Measurements from ENCODE around the gene UBXN11.
"Not testable (repeated sequence)": the region's sequence is repeated elsewhere in the genome, so short reads cannot be mapped to it uniquely, and the experiment has no call there.

The UBXN11 gene

DNA sequence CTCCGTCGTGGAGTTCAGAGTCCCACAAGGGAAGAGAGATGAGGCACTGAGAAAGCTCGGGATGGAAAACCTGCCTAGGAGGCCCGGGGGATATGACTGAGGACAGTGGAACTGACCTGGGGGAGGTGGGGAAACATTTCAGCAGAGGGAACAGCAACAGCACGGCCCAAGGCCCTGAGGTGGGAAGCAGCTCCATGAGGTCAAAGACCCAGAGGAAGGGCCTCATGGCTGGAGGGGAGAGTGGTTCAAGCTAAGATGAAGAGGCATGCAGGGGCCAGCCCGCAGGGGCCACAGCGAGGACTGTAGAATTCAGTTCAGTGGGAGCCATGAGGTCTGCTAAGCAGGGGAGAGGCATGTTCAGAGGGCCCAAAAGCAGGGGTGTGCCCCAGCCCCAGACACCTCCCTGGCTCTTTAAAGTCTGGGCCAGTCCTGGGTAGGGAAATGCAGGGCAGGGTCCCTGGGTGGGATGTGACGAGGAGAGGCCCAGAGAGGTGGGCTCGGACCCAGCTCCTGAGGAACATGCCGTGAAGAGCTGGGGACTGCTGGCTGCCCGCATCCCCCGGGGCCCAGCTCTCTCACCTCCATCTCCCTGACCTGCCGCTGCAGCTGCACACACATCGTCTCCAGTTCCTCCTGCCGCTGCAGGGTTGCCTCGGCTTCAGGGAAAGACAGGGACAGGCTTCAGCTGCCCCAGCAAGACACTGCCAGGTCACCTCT is 9.9 kb downstream of the UBXN11 start:
- TF ChIP-seq, protein P1, sequence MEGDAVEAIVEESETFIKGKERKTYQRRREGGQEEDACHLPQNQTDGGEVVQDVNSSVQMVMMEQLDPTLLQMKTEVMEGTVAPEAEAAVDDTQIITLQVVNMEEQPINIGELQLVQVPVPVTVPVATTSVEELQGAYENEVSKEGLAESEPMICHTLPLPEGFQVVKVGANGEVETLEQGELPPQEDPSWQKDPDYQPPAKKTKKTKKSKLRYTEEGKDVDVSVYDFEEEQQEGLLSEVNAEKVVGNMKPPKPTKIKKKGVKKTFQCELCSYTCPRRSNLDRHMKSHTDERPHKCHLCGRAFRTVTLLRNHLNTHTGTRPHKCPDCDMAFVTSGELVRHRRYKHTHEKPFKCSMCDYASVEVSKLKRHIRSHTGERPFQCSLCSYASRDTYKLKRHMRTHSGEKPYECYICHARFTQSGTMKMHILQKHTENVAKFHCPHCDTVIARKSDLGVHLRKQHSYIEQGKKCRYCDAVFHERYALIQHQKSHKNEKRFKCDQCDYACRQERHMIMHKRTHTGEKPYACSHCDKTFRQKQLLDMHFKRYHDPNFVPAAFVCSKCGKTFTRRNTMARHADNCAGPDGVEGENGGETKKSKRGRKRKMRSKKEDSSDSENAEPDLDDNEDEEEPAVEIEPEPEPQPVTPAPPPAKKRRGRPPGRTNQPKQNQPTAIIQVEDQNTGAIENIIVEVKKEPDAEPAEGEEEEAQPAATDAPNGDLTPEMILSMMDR (conservative IDR thresholded peaks at IDR 0.05; ENCODE audit: low read depth, low read length) = no peak
- Histone ChIP-seq H3K4me2 (no peak overlapping the region), H3K27ac (no peak overlapping the region), H4K20me1 (ENCODE audit: insufficient read depth) (no peaks in the 10 kb centered on the region), H3K4me3 (IDR thresholded peaks at IDR 0.05; ENCODE audit: insufficient read depth, low read depth, low read length) (no peak overlapping the region), H3K4me1 (ENCODE audit: low read depth, poor library complexity, severe bottlenecking) (no peaks in the 10 kb centered on the region), H2AFZ (ENCODE audit: low read depth) (no peak overlapping the region), H3K79me2 (ENCODE audit: insufficient read depth, low read depth) (no peaks in the 10 kb centered on the region), H3K9ac (no peak overlapping the region), H3K27me3 (ENCODE audit: insufficient read depth, low read depth) (no peaks in the 10 kb centered on the region), H3K36me3 (ENCODE audit: insufficient read depth) (no peaks in the 10 kb centered on the region)

DNA sequence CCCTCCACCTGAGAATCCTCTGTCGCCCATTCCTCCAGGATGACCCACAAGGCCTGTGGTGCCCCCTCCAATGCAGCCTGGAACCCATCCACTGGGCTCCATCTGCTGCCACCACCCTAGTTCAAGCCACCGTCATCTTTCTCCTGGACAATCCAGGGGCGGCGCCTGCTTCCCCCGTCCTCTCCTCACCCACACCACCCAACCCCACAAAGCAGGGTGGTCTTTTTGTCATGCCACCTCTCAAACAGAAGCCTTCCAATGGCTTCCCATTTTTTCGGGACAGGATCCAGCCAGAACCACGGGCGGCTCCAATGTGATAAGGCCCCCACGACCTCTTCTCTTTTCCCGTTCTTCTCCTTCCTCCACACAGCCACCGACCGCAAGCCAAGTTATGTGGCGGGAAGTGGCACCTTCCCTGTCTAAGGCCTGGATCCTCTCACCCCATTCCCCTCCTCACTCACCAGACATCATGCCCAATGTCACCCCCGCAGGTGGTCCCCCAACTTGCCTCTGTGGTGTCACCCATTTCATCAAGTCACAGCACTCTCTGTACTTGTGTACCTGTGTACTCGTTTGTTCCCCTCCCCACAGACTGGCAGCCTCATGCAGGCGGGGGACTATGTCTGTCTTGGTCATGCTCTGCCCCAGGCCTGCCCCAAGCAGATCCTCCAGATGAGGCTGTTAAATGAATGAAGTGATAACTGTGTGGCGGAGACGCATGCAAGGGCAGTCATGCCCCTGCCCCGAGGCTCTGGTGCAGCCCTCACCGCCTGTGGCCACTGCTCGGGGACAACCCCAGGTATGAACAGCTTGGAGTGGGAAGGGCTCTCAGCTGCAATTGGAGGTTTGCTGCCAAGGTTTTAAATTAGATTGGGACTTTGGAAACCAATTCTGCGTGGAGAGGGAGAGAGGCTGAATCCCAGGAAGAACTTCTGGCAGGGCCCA is 11.0 kb downstream of the UBXN11 start:
- Histone ChIP-seq H3K4me2 (no peak overlapping the region), H4K20me1 (ENCODE audit: insufficient read depth) (no peaks in the 10 kb centered on the region), H3K27ac (no peak overlapping the region), H3K36me3 (ENCODE audit: insufficient read depth) (no peaks in the 10 kb centered on the region), H3K9ac (no peak overlapping the region), H3K79me2 (ENCODE audit: insufficient read depth, low read depth) (no peaks in the 10 kb centered on the region), H3K4me3 (IDR thresholded peaks at IDR 0.05; ENCODE audit: insufficient read depth, low read depth, low read length) (no peak overlapping the region), H2AFZ (ENCODE audit: low read depth) (no peak overlapping the region), H3K27me3 (ENCODE audit: insufficient read depth, low read depth) (no peaks in the 10 kb centered on the region), H3K4me1 (ENCODE audit: low read depth, poor library complexity, severe bottlenecking) (no peaks in the 10 kb centered on the region)
- TF ChIP-seq, protein P1 (conservative IDR thresholded peaks at IDR 0.05; ENCODE audit: low read depth, low read length) = no peak

GRCh38 chr1:26293911-26294463 is 12.4 kb downstream of the UBXN11 start:
- no peaks in the 10 kb centered on the region for H3K36me3 ChIP-seq (ENCODE audit: insufficient read depth)
- H4K20me1 ChIP-seq (ENCODE audit: insufficient read depth) = no peaks in the 10 kb centered on the region
- no peaks in the 10 kb centered on the region for H3K79me2 ChIP-seq (ENCODE audit: insufficient read depth, low read depth)
- TF ChIP-seq, protein P1 (conservative IDR thresholded peaks at IDR 0.05; ENCODE audit: low read depth, low read length) = no peak
- no peak overlapping the region for H3K27ac ChIP-seq
- H2AFZ ChIP-seq (ENCODE audit: low read depth) = no peak overlapping the region
- no peak overlapping the region for H3K4me3 ChIP-seq (IDR thresholded peaks at IDR 0.05; ENCODE audit: insufficient read depth, low read depth, low read length)
- H3K9ac ChIP-seq = no peak overlapping the region
- no peaks in the 10 kb centered on the region for H3K4me1 ChIP-seq (ENCODE audit: low read depth, poor library complexity, severe bottlenecking)
- no peaks in the 10 kb centered on the region for H3K27me3 ChIP-seq (ENCODE audit: insufficient read depth, low read depth)
- H3K4me2 ChIP-seq = no peak overlapping the region

GRCh38 chr1:26292735-26293134 is 13.7 kb downstream of the UBXN11 start:
- not testable (repeated sequence) for H3K4me3 ChIP-seq (IDR thresholded peaks at IDR 0.05; ENCODE audit: insufficient read depth, low read depth, low read length); H3K9ac ChIP-seq; H4K20me1 ChIP-seq (ENCODE audit: insufficient read depth); H2AFZ ChIP-seq (ENCODE audit: low read depth); H3K4me1 ChIP-seq (ENCODE audit: low read depth, poor library complexity, severe bottlenecking); H3K36me3 ChIP-seq (ENCODE audit: insufficient read depth); H3K27ac ChIP-seq; H3K4me2 ChIP-seq; H3K79me2 ChIP-seq (ENCODE audit: insufficient read depth, low read depth); H3K27me3 ChIP-seq (ENCODE audit: insufficient read depth, low read depth)

All from KMS-11 (cell line).